ENCODE data around the gene ADAT1. TPM values are rescaled to one million over a fixed set of nuclear protein-coding genes. Genes with fewer than 3 reads are reported as not detected.
A peak's percentile ranks its signal among the peaks of the same experiment; 100 is the strongest.

Gene ADAT1
- total and polyA plus RNA-seq, 2 of the 8 experiments (the other 6 are each of a cell fraction or from before 2014, with no cell fraction given) = 30.7 to 44.7 TPM

DNA sequence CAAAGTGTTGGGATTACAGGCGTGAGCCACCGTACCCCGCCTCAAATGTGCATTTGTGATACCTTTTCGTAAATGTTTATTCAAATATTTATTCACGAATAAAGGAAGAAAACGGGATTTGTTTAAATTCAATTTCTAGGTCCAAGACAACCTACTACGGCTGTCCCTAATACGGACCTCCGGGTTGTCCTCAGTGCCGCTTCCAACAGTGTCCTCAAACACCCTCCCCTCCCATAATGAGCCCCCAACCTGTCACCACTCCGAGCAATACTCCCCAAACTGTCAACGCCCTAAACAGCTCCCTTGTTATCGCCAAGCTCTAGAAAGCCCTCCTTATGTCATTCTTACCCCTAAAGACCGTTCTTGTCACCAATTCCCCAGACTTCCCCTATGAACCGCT is 57.4 kb downstream of the ADAT1 start:
- Histone ChIP-seq H4K91ac (replicated peaks; ENCODE audit: insufficient read length, low read length) (no peak overlapping the region), H3K4me1 (replicated peaks in 1 of 4; ENCODE audit: control insufficient read depth in 3 of 4, insufficient read depth in 4 of 4, low read length in 3 of 4) (peaks cover 1 to 8% (median 3%) of the 10 kb centered on the region in 4 experiments; a peak in 5 of 7 replicates), H2AK5ac (ENCODE audit: low read depth, low read length) (no peak overlapping the region), H3K79me2 (ENCODE audit: control insufficient read depth in 1 of 2, insufficient read depth in 2 of 2, low read length in 2 of 2) (peaks cover 0 to 13% of the 10 kb centered on the region in 2 experiments; a peak in 2 of 4 replicates), H3K4me2 (ENCODE audit: insufficient read depth in 1 of 2, low read depth in 2 of 2, low read length in 2 of 2) (peak overlapping the region; percentile 90 to 95), H4K8ac (ENCODE audit: extremely low read depth, insufficient read depth, low read length) (no peak overlapping the region), H4K5ac (ENCODE audit: insufficient read length, low read depth, low read length) (no peak overlapping the region), H3K56ac (replicated peaks; ENCODE audit: insufficient read length, low read depth, low read length) (no peak overlapping the region), H3K4ac (replicated peaks; ENCODE audit: insufficient read length, low read depth, low read length) (no peak overlapping the region), H2BK5ac (ENCODE audit: low read depth, low read length) (no peak overlapping the region), H3K27ac (ENCODE audit: low read depth, low read length) (no peak overlapping the region), H2AFZ (ENCODE audit: low read length) (peak overlapping the region; percentile 95), H2BK15ac (ENCODE audit: low read length) (no peak overlapping the region), H3K36me3 (ENCODE audit: control insufficient read depth in 2 of 4, insufficient read depth in 4 of 4, low read length in 3 of 4) (peaks cover 2 to 26% (median 17%) of the 10 kb centered on the region in 4 experiments; a peak in 7 of 8 replicates), H3K9me3 (ENCODE audit: insufficient read depth in 2 of 2, low read depth in 1 of 2, low read length in 1 of 2) (no peaks in the 10 kb centered on the region), H3K14ac (ENCODE audit: insufficient read length) (no peak overlapping the region), H3K23ac (ENCODE audit: insufficient read length) (no peak overlapping the region), H3K27me3 (replicated peaks in 1 of 4; ENCODE audit: control insufficient read depth in 3 of 4, extremely low read depth in 1 of 4, insufficient read depth in 3 of 4, low read length in 3 of 4) (no peaks in the 10 kb centered on the region), H3K23me2 (ENCODE audit: low read depth, low read length) (peaks cover 9% of the 10 kb centered on the region), H3K9ac (replicated peaks in 1 of 4; ENCODE audit: extremely low read depth in 1 of 4, low read depth in 3 of 4, low read length in 3 of 4) (peak overlapping the region in 2 of 4 experiments; percentile 1 to 25; a peak in 1 of 7 replicates), H3K4me3 (ENCODE audit: extremely low read depth in 1 of 4, insufficient read depth in 2 of 4, low read depth in 3 of 4, low read length in 4 of 4) (peak overlapping the region; percentile 80 to 94 (median 88)), H2BK120ac (replicated peaks; ENCODE audit: low read depth, low read length) (peak overlapping the region; percentile 86), H3K18ac (ENCODE audit: extremely low read depth, low read length) (no peak overlapping the region), H4K20me1 (replicated peaks in 1 of 2; ENCODE audit: control insufficient read depth in 1 of 2, insufficient read depth in 2 of 2, low read length in 2 of 2) (peaks cover 5 to 7% of the 10 kb centered on the region in 2 experiments), H2BK12ac (ENCODE audit: low read depth, low read length) (no peak overlapping the region), H3K79me1 (ENCODE audit: low read depth, low read length) (peaks cover 3% of the 10 kb centered on the region; the same call in 1 of the 2 replicates), H2BK20ac (ENCODE audit: low read length) (no peak overlapping the region)
- no peak for FAIRE-seq
- CTCF ChIA-PET (ENCODE audit: partially characterized antibody) = interaction anchor here (1.8 to 9.4 kb wide), 4 partner anchors 15 to 95 kb away, joined by 4 to 96 read pairs (median 12); no protein-coding TSS in a partner anchor
- WGBS, 2 experiments (ENCODE audit: extremely low coverage in 1 of 2, insufficient coverage in 1 of 2, insufficient read length in 1 of 2, insufficient replicate concordance in 2 of 2, low coverage in 1 of 2, low lambda C conversion rate in 2 of 2, missing lambda C conversion rate in 1 of 2) = 40% methylated on average over 15 of the region's 15 CpGs; no CpG with 5 or more reads in 1 of the 2 experiments
- POLR2A ChIA-PET (ENCODE audit: partially characterized antibody) = interaction anchor here (1.0 to 3.6 kb wide), 6 partner anchors 9 to 132 kb away, joined by 4 to 21 read pairs (median 9); partner anchors contain the start of genes ADAT1, CFDP1 and TMEM231
- TF ChIP-seq SIN3A (conservative IDR thresholded peaks at IDR 0.05 in 1 of 2, IDR thresholded peaks at IDR 0.05 in 1 of 2; ENCODE audit: low read depth in 1 of 2, low read length in 2 of 2) (0 out of 4 replicates have a peak, but pooled peaks of 1 of the 2 experiments have one; percentile 29), E2F6 (IDR thresholded peaks at IDR 0.05) (no peak), EZH2 (IDR thresholded peaks at IDR 0.05; ENCODE audit: low read depth, low read length, severe bottlenecking) (no peak)
- DNase-seq (ENCODE audit: low read depth in 1 of 2, low spot score in 2 of 2) = no peak

All from H1 (cell line).